DMS 273 treated with DMSO at 0.1 percent for 48 hours (cell line): Measurements from ENCODE around the gene DTX3.

Experiments
- DNase-seq: peaks from one replicate; lab custom pipeline; 2025; lab: John Stamatoyannopoulos, UW

The DTX3 gene

GRCh38 chr12:57620245-57620935 lies 15.8 kb downstream of the DTX3 start:
- DNase-seq, result no peak

- DNase-seq, result no peak
Measured at GRCh38 chr12:57620936-57621496, 16.4 kb downstream of the DTX3 start.

GRCh38 chr12:57621497-57622292 lies 17.1 kb downstream of the DTX3 start:
- no peak for DNase-seq

- no peak for DNase-seq
Measured at GRCh38 chr12:57622293-57623245, 17.9 kb downstream of the DTX3 start.

GRCh38 chr12:57623385-57623784 lies 18.8 kb downstream of the DTX3 start:
- DNase-seq, result no peak

GRCh38 chr12:57623811-57624390 lies 19.3 kb downstream of the DTX3 start:
- no peak for DNase-seq

GRCh38 chr12:57624441-57625220 lies 20.0 kb downstream of the DTX3 start:
- DNase-seq, result no peak

GRCh38 chr12:57625261-57626032 lies 20.8 kb downstream of the DTX3 start:
- DNase-seq, result no peak

GRCh38 chr12:57626111-57626920 lies 21.7 kb downstream of the DTX3 start:
- no peak for DNase-seq

GRCh38 chr12:57626921-57627445 lies 22.4 kb downstream of the DTX3 start:
- no peak for DNase-seq

- DNase-seq, result no peak
Measured at GRCh38 chr12:57627501-57628279, 23.1 kb downstream of the DTX3 start.

GRCh38 chr12:57628280-57629191 lies 23.9 kb downstream of the DTX3 start:
- DNase-seq, result no peak

- DNase-seq, result no peak
Measured at GRCh38 chr12:57629897-57630471, 25.4 kb downstream of the DTX3 start.

GRCh38 chr12:57630891-57631433 lies 26.3 kb downstream of the DTX3 start:
- DNase-seq, result no peak

- no peak for DNase-seq
Measured at GRCh38 chr12:57631566-57632072, 27.0 kb downstream of the DTX3 start.
